Esophagus squamous epithelium (tissue), 4 donors: Measurements from ENCODE around the gene DUSP5.
"Not testable (repeated sequence)": the region's sequence is repeated elsewhere in the genome, so short reads cannot be mapped to it uniquely, and the experiment has no call there.

Source experiments
- POLR2A ChIP-seq, 4 donors: fragments of 450-650 bp; IDR thresholded peaks; one replicate each; pipeline ENCODE4 v1.6.1; 2017; ENCODE audit warnings: antibody characterized with exemption in 4 of 4, mild to moderate bottlenecking in 4 of 4, moderate library complexity in 3 of 4
- TF ChIP-seq, protein P1 (sequence below), 6 experiments: fragments of 450-650 bp in 4 of 6; fragments of 200-600 bp in 2 of 6; sonication (generic) in 2 of 6; IDR thresholded peaks; one replicate each; pipeline ENCODE4 v1.5.1; 2016 to 2019; ENCODE audit warnings: antibody characterized with exemption in 6 of 6, mild to moderate bottlenecking in 4 of 6, moderate library complexity in 4 of 6

GRCh38 chr10:110528997-110529524 lies 31.4 kb downstream of the DUSP5 start:
- TF ChIP-seq, protein P1, sequence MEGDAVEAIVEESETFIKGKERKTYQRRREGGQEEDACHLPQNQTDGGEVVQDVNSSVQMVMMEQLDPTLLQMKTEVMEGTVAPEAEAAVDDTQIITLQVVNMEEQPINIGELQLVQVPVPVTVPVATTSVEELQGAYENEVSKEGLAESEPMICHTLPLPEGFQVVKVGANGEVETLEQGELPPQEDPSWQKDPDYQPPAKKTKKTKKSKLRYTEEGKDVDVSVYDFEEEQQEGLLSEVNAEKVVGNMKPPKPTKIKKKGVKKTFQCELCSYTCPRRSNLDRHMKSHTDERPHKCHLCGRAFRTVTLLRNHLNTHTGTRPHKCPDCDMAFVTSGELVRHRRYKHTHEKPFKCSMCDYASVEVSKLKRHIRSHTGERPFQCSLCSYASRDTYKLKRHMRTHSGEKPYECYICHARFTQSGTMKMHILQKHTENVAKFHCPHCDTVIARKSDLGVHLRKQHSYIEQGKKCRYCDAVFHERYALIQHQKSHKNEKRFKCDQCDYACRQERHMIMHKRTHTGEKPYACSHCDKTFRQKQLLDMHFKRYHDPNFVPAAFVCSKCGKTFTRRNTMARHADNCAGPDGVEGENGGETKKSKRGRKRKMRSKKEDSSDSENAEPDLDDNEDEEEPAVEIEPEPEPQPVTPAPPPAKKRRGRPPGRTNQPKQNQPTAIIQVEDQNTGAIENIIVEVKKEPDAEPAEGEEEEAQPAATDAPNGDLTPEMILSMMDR (IDR thresholded peaks at IDR 0.05): not testable (repeated sequence)
- not testable (repeated sequence) for TF ChIP-seq POLR2A (IDR thresholded peaks at IDR 0.05)
